Retina (tissue), 1 donor: ENCODE results near the gene SLC38A2.

Experiments used
- DNase-seq: peaks from one replicate; pipeline ENCODE4 v3.0.0-alpha.2; 2016

Gene SLC38A2

GRCh38 chr12:46373301-46374296 lies 1.0 kb upstream of the SLC38A2 start:
- peak; percentile 88 for DNase-seq

GRCh38 chr12:46371718-46372543 lies 642 bp downstream of the SLC38A2 start:
- peak; percentile 87 for DNase-seq

GRCh38 chr12:46370792-46371717 lies 1.5 kb downstream of the SLC38A2 start:
- peak; percentile 95 for DNase-seq

- DNase-seq, result no peak
Observed at GRCh38 chr12:46370380-46370734, 2.2 kb downstream of the SLC38A2 start.

GRCh38 chr12:46369474-46370379 lies 2.8 kb downstream of the SLC38A2 start:
- no peak for DNase-seq

DNA sequence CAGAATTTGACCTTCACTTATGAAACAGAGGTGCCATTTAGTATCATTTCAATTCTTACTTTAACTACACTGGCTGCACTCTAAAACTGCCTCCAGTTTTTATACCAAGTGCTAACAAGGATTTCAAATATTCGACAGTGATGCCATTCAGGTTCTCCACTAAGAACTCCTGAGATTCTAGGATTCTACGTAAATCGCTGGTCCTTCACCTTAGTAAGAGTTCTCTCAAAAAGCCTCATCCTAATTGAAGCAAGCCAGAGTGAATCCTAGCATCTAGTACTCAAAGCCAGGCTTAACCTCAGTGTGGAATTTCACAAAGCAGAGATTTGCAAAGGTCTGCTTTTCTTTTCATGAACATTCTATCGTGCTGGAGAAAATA lies 3.5 kb downstream of the SLC38A2 start:
- no peak for DNase-seq

- DNase-seq, result no peak
Observed at GRCh38 chr12:46368684-46369083, 3.9 kb downstream of the SLC38A2 start.

DNA sequence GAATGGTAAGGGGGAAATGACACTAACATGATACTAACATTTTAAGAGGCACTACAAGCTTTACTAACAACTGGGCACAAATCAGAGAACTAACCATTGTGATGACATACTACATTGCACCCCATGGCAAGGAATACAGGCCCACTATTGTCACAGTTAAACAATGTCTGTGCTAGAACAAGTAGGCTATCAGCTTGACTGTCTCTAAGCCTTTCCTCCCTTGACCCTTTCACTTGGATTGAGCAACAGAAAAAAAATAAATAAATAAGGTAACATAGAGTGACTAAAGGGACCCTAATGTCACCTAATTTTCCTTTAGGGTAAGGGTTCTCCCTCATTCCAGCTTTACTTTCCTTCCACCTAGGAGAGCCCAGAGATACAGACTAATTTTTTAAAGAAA lies 4.4 kb downstream of the SLC38A2 start:
- no peak for DNase-seq

GRCh38 chr12:46367351-46368029 lies 5.1 kb downstream of the SLC38A2 start:
- no peak for DNase-seq

DNA sequence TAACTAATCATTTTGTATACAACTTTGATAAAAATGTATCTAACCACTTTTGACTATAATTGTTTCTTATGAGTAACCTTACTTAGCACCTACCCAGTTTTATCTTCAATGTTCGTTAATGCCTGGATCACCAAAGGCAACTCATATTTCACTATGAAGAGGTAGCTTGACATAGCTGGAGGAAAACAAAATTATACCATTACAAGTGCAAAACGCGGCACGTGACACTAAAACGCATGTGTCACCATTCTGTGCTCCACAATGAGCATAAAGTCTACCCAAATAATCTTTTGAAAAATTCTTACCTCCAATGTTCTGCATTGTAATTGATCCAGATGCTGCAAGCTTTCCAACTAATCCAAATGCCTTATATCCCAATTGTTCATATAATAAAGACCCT lies 5.8 kb downstream of the SLC38A2 start:
- no peak for DNase-seq

DNA sequence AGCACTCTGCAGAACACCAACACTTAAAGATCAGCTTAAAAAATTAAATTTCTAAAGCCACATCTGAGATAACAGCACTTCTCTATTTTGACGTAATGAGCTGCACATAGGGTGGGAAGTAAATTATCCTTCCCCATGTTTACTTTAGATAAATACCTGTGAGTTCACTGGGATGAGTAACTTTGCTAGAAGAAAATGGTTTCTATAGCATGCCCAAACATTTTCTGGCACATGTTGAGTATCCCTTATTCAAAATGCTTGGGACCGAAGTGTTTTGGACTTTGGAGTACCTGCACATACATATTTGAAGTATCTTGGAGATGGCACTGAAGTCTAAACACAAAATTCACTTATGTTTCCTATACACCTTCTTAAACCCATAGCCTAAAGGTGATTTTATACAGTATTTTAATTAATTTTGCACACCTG lies 6.6 kb downstream of the SLC38A2 start:
- DNase-seq, result no peak

DNA sequence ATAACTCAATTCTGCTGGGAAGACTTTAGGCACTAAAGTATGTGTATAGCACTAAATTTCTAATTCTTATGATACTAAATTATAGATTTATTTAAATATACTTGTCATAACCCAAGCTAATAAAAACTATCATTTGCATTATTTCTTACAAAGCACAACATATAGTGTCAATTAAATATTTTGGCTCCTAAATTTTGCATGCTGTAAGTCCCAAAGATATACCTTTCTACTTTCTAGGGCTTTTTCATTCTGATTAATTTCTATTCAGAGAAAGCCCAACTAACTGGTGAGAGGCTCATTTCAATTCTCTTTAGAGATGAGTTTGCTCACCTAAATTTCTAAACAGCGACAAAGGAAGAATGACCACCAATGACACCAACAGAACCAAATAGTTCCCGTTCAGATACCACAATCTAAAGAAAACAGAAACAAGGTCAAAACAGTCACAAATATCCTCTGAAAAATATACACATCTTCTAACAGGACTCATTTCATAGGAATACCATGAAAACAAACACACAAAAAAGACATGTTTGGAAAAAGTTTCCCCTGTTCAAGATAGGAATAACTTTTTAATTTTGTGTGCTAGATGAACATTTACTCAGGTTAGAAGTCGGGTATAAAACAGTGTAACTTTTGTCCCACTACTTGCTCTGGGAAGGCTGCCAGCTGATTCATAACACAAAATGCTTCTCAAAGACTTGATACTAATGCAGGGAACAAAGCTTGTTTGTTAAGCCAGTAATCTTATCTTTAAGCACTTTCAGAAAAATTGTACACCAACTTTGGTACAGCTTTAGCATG lies 7.6 kb downstream of the SLC38A2 start:
- DNase-seq, result no peak

GRCh38 chr12:46364300-46364696 lies 8.3 kb downstream of the SLC38A2 start:
- DNase-seq, result no peak

GRCh38 chr12:46363582-46364299 lies 8.8 kb downstream of the SLC38A2 start:
- DNase-seq, result no peak

DNA sequence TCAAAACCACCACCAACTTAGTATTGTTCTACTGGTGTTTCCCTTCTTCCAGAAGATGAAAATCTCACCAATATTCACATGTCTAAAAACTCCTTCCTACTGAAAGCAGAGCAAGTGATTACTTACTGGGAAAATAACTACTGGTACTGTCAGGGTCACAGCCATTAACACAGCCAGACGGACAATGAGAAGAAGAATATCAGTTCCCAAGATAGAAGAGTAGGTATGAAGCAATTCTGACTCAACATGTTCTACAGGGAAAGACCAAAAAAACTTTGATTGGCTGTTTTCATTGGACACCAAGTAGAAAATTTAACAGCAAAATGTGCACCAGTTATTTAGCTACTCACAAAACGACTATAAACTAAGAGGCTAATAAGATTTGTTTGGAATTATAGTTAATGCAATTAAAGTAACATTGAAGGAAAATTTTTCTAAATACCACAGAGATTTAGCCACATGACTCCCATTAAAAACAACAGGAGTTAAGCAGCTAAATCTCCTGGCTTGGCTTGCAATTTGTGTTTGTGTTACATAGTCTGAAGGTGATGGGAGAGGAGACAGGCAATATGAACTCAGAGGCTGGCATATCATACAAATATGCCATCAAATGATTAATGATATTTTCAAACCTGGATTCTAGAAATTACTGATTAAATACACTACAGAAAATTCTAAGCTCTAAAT lies 9.5 kb downstream of the SLC38A2 start:
- no peak for DNase-seq

DNA sequence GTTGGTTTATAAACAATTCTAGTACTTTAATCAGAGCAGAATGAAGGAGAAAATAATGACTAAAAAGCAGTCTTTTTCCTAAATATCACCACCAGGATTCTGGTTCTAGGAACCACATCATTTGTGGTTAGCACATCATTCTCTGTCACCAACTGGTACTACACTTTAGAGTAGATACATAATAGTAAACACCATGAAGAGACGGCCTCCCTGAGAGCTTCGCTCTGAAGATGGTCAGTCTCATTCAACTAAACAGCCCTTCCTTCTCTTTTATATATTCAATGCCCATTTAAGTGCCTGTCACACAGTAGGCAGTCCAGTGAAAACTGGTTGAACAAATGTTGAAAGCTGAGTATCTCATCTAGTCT lies 10.9 kb downstream of the SLC38A2 start:
- no peak for DNase-seq

DNA sequence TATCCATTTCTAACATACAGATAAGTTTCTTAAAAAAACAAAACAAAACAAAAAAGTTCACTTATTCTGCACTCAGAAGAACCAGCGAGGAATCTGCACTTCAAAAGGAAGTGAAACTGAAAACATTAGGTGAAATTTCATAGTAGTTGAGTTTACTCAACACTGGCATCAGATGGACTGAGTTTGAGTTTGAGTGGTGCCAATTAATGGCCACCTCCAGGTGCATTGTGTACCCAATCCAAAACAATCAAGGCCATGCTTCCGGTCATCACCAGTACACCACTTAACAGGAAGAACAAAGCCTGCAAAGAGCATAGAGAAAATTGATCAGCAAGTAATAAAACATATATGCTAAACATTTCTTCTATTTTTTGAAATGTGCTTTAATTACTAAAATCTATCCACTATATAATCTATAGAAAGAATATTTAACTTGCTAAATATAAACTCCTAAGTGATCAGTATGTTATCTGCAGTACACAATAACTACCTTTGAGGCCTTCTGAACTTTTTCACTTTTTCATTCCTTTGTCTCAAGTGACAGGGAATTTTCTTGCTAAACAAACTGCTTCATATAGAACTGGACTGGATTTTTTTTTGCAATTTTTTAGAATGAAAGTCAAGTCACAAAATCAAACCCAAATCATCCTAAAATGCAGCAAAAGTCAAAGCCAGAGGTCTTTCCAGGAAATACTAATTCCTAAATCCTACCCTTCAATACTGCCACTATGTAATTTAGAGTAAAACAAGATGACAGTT lies 11.5 kb downstream of the SLC38A2 start:
- DNase-seq, result no peak

- DNase-seq, result no peak
Observed at GRCh38 chr12:46360370-46360769, 12.2 kb downstream of the SLC38A2 start.
